Skeletal muscle tissue (tissue), 4 donors: Measurements from ENCODE around the gene TMED8. TPM values are rescaled to one million over a fixed set of nuclear protein-coding genes. Genes with fewer than 3 reads are reported as not detected.

ENCODE experiments used
- H3K27ac ChIP-seq: one replicate; pipeline ENCODE4 v1.7.0; 2013; ENCODE audit warnings: mild to moderate bottlenecking, low read depth, low read length, inconsistent platforms
- H3K27me3 ChIP-seq, 3 donors: one replicate each; pipeline ENCODE4 v1.7.0; 2013; ENCODE audit warnings: low read length in 3 of 3; ENCODE audit not compliant: control insufficient read depth in 3 of 3, insufficient read depth in 3 of 3
- H3K36me3 ChIP-seq, 3 donors: one replicate each; pipeline ENCODE4 v1.7.0; 2013; ENCODE audit warnings: low read length in 3 of 3; ENCODE audit not compliant: control insufficient read depth in 3 of 3, insufficient read depth in 3 of 3
- H3K4me1 ChIP-seq, 3 donors: one replicate each; pipeline ENCODE4 v1.7.0; 2013; ENCODE audit warnings: low read length in 3 of 3, mild to moderate bottlenecking in 3 of 3; ENCODE audit not compliant: control insufficient read depth in 3 of 3, insufficient read depth in 3 of 3
- H3K4me3 ChIP-seq, 3 donors: one replicate each; pipeline ENCODE4 v1.7.0; 2013; ENCODE audit warnings: low read length in 3 of 3
- H3K9ac ChIP-seq, 3 donors: one replicate each; pipeline ENCODE4 v1.7.0; 2013; ENCODE audit warnings: low read length in 3 of 3, mild to moderate bottlenecking in 3 of 3, moderate library complexity in 2 of 3, low read depth in 1 of 3
- H3K9me3 ChIP-seq, 3 donors: one replicate each; pipeline ENCODE4 v1.7.0; 2013; ENCODE audit warnings: low read length in 3 of 3; ENCODE audit not compliant: control insufficient read depth in 3 of 3
- total RNA-seq: library from RNA; depleted of rRNA; stranded (reverse); fragments of >200 nt; gene quantifications from one replicate; pipeline ENCODE4 v1.2.3, GENCODE V29; 2014
- donor health status: Osteomylitis.

The TMED8 gene
- total RNA-seq, 1 donor from 2014 or later = 3.7 TPM

GRCh38 chr14:77305696-77306095, 71.2 kb downstream of the TMED8 start:
- Histone ChIP-seq H3K4me1 (peaks cover 29 to 59% (median 37%) of the 10 kb centered on the region in 3 donors), H3K27me3 (no peaks in the 10 kb centered on the region), H3K27ac (peak overlapping the region; percentile 46), H3K4me3 (no peak overlapping the region), H3K9me3 (no peaks in the 10 kb centered on the region), H3K36me3 (peaks cover 0 to 2% (median 0%) of the 10 kb centered on the region in 3 donors), H3K9ac (no peak overlapping the region)

- H3K4me3 ChIP-seq = no peak overlapping the region
- H3K27me3 ChIP-seq = no peaks in the 10 kb centered on the region
- no peaks in the 10 kb centered on the region for H3K9me3 ChIP-seq
- H3K36me3 ChIP-seq = peaks cover 3 to 10% (median 7%) of the 10 kb centered on the region in 3 donors
- peak overlapping the region in 1 of 3 donors; percentile 5 for H3K9ac ChIP-seq
- H3K27ac ChIP-seq = peak overlapping the region; percentile 84
- H3K4me1 ChIP-seq = peaks cover 29 to 59% (median 37%) of the 10 kb centered on the region in 3 donors
Observed at GRCh38 chr14:77303417-77304156, 73.3 kb downstream of the TMED8 start.

GRCh38 chr14:77302926-77303325, 74.0 kb downstream of the TMED8 start:
- H3K27ac ChIP-seq = peak overlapping the region; percentile 84
- H3K9ac ChIP-seq = no peak overlapping the region
- H3K4me1 ChIP-seq = peaks cover 29 to 59% (median 37%) of the 10 kb centered on the region in 3 donors
- H3K4me3 ChIP-seq = no peak overlapping the region
- no peaks in the 10 kb centered on the region for H3K27me3 ChIP-seq
- H3K36me3 ChIP-seq = peaks cover 9 to 17% (median 13%) of the 10 kb centered on the region in 3 donors
- H3K9me3 ChIP-seq = no peaks in the 10 kb centered on the region

- H3K27me3 ChIP-seq = no peaks in the 10 kb centered on the region
- H3K36me3 ChIP-seq = peaks cover 18 to 31% (median 23%) of the 10 kb centered on the region in 3 donors
- peak overlapping the region; percentile 8 to 80 (median 68) for H3K9ac ChIP-seq
- peak overlapping the region; percentile 59 to 72 (median 60) for H3K4me3 ChIP-seq
- H3K27ac ChIP-seq = no peak overlapping the region
- H3K9me3 ChIP-seq = no peaks in the 10 kb centered on the region
- peaks cover 14 to 44% (median 29%) of the 10 kb centered on the region in 3 donors for H3K4me1 ChIP-seq
Observed at GRCh38 chr14:77301103-77301502, 75.8 kb downstream of the TMED8 start.

DNA sequence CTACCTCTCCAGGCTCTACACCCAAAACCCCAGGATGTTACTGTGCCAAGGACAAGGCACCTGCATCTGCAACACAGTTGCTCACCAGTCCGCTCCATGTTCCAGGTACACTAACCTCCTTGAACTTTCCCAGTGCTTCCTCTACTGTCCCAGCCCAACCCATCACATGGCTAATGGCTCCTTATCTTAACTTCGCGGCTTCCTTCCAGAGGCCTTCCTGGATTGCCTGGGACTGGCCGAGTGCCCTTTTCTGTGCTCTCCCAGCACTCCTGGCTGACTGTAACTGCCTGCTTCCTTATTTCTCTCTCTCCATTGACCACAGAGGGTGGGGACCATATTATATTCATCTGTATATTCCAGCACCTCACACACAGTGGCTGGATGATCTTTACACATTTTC, 77.1 kb downstream of the TMED8 start:
- H3K27me3 ChIP-seq = no peaks in the 10 kb centered on the region
- H3K9ac ChIP-seq = no peak overlapping the region
- H3K4me1 ChIP-seq = peaks cover 12 to 33% (median 22%) of the 10 kb centered on the region in 3 donors
- no peak overlapping the region for H3K4me3 ChIP-seq
- H3K9me3 ChIP-seq = no peaks in the 10 kb centered on the region
- H3K27ac ChIP-seq = no peak overlapping the region
- H3K36me3 ChIP-seq = peaks cover 25 to 37% (median 32%) of the 10 kb centered on the region in 3 donors

GRCh38 chr14:77296906-77297305, 80.0 kb downstream of the TMED8 start:
- no peak overlapping the region for H3K4me3 ChIP-seq
- no peak overlapping the region for H3K9ac ChIP-seq
- H3K36me3 ChIP-seq = peaks cover 32 to 43% (median 35%) of the 10 kb centered on the region in 3 donors
- H3K27ac ChIP-seq = no peak overlapping the region
- peaks cover 6 to 12% (median 9%) of the 10 kb centered on the region in 3 donors for H3K4me1 ChIP-seq
- H3K27me3 ChIP-seq = no peaks in the 10 kb centered on the region
- no peaks in the 10 kb centered on the region for H3K9me3 ChIP-seq

DNA sequence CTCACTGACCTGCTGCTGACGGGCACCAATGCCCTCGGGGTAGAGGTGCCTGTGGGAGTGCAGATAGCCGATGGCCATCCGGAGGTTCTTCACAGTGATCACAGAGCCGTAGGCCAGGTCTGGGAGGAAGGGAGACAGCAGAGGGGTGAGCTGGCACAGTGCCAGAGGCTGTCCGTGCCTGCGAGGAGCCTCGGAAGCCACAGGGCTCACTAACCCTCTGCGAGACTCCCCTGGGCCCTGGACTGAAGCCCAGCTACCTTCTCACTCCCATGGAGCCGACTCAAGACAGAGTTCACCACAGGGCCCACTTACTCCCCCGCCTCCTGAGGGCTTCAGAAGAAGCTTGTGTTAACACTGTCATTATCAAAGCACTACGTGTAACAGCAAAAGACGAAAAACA, 80.7 kb downstream of the TMED8 start:
- no peak overlapping the region for H3K4me3 ChIP-seq
- peaks cover 32 to 45% (median 35%) of the 10 kb centered on the region in 3 donors for H3K36me3 ChIP-seq
- no peaks in the 10 kb centered on the region for H3K9me3 ChIP-seq
- peaks cover under 1 to 5% (median 3%) of the 10 kb centered on the region in 3 donors for H3K4me1 ChIP-seq
- H3K27me3 ChIP-seq = no peaks in the 10 kb centered on the region
- no peak overlapping the region for H3K9ac ChIP-seq
- no peak overlapping the region for H3K27ac ChIP-seq

DNA sequence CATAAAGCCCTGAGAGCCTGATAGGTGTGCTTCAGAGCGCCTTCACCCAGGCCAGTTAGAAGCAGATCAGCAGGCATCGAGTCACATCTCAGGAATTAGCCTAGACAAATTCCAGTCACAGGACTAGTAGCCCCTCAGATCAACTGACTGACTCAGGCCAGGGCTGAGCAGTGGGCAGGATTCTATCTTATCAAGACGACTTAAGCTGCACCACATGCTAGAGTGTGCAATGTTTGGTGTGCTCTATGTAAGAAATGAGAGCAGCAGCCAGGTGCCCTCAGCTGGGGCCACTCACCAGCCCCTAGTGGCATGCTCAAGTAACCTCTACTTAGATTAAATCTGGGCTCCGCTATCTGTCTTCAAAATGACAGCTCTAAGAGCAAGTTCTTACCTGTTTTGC, 86.2 kb downstream of the TMED8 start:
- Histone ChIP-seq H3K4me3 (no peak overlapping the region), H3K36me3 (peaks cover 22 to 48% (median 46%) of the 10 kb centered on the region in 3 donors), H3K9ac (no peak overlapping the region), H3K27ac (no peak overlapping the region), H3K9me3 (no peaks in the 10 kb centered on the region), H3K27me3 (no peaks in the 10 kb centered on the region), H3K4me1 (no peaks in the 10 kb centered on the region)

- H3K4me1 ChIP-seq = no peaks in the 10 kb centered on the region
- H3K36me3 ChIP-seq = peaks cover 36 to 73% (median 69%) of the 10 kb centered on the region in 3 donors
Observed at GRCh38 chr14:77286576-77286975, 90.3 kb downstream of the TMED8 start.

More at GRCh38 chr14:77286576-77286975, 90.3 kb downstream of the TMED8 start:
- Histone ChIP-seq H3K9ac (no peak overlapping the region), H3K27me3 (no peaks in the 10 kb centered on the region), H3K27ac (no peak overlapping the region), H3K4me3 (no peak overlapping the region), H3K9me3 (no peaks in the 10 kb centered on the region)
